H1 (cell line): ENCODE data around the gene CCDC197. TPM values are rescaled to one million over a fixed set of nuclear protein-coding genes. Genes with fewer than 3 reads are reported as not detected.

Experiments used
- CTCF ChIA-PET: fragments of 300-600 bp; sonication (Branson Sonifier 250); formaldehyde crosslinking; loops from one replicate; lab custom pipeline; 2021; ENCODE audit not compliant: partially characterized antibody; lab: Charles Lee
- POLR2A ChIA-PET: fragments of 300-600 bp; sonication (Branson Sonifier 250); formaldehyde crosslinking; loops from one replicate; lab custom pipeline; 2021; ENCODE audit warnings: inconsistent platforms; ENCODE audit not compliant: partially characterized antibody; lab: Charles Lee
- DNase-seq, 2 experiments: peaks; one replicate each; pipeline versions ENCODE4 v3.0.0 to v3.0.0-alpha.2; 2010 to 2022; ENCODE audit warnings: low spot score in 2 of 2, low read depth in 1 of 2, mixed read lengths in 1 of 2
- FAIRE-seq: peaks from 2 replicates; lab custom pipeline; 2011; peaks lifted over from hg19 to GRCh38; lab: Jason Lieb, UNC
- H2AFZ ChIP-seq: 2 replicates; pipeline ENCODE4 v1.8.1; 2012; ENCODE audit warnings: low read length, inconsistent platforms
- H2AK5ac ChIP-seq: 2 replicates; pipeline ENCODE4 v1.6.1; 2013; ENCODE audit warnings: low read depth, low read length
- H2BK120ac ChIP-seq: replicated peaks from 2 replicates; pipeline ENCODE3; 2013; ENCODE audit warnings: low read depth, low read length, inconsistent platforms
- H2BK12ac ChIP-seq: 2 replicates; pipeline ENCODE4 v1.6.1; 2013; ENCODE audit warnings: low read depth, low read length
- H2BK15ac ChIP-seq: 2 replicates; pipeline ENCODE4 v1.6.1; 2013; ENCODE audit warnings: low read length
- H2BK20ac ChIP-seq: 2 replicates; pipeline ENCODE4 v1.6.1; 2013; ENCODE audit warnings: low read length
- H2BK5ac ChIP-seq: 2 replicates; pipeline ENCODE4 v1.6.1; 2013; ENCODE audit warnings: low read depth, low read length
- H3K14ac ChIP-seq: 2 replicates; pipeline ENCODE4 v1.6.1; 2013; ENCODE audit warnings: inconsistent platforms; ENCODE audit not compliant: insufficient read length
- H3K18ac ChIP-seq: 2 replicates; pipeline ENCODE4 v1.6.1; 2013; ENCODE audit warnings: low read length; ENCODE audit errors: extremely low read depth
- H3K23ac ChIP-seq: 2 replicates; pipeline ENCODE4 v1.6.1; 2013; ENCODE audit warnings: inconsistent platforms; ENCODE audit not compliant: insufficient read length
- H3K23me2 ChIP-seq: 2 replicates; pipeline ENCODE4 v1.6.1; 2013; ENCODE audit warnings: low read depth, low read length
- H3K27ac ChIP-seq: 2 replicates; pipeline ENCODE4 v1.6.1; 2011; ENCODE audit warnings: low read depth, low read length, inconsistent platforms
- H3K27me3 ChIP-seq, 4 experiments: replicated peaks in 1 of 4; 1 replicate in 1 of 4; 2 replicates in 3 of 4; pipeline versions ENCODE4 v1.6.1 to v1.8.1; 2011 to 2013; ENCODE audit warnings: low read length in 3 of 4, mild to moderate bottlenecking in 3 of 4, inconsistent platforms in 2 of 4, mixed read lengths in 2 of 4, moderate library complexity in 1 of 4; ENCODE audit not compliant: control insufficient read depth in 3 of 4, insufficient read depth in 3 of 4; ENCODE audit errors: extremely low read depth in 1 of 4
- H3K36me3 ChIP-seq, 4 experiments: 2 replicates each; pipeline versions ENCODE4 v1.6.1 to v1.8.1; 2011 to 2013; ENCODE audit warnings: mild to moderate bottlenecking in 4 of 4, low read length in 3 of 4, moderate library complexity in 2 of 4, control low read depth in 1 of 4, inconsistent platforms in 1 of 4; ENCODE audit not compliant: insufficient read depth in 4 of 4, control insufficient read depth in 2 of 4
- H3K4ac ChIP-seq: replicated peaks from 2 replicates; pipeline ENCODE3; 2013; ENCODE audit warnings: low read length, low read depth, mixed read lengths, inconsistent platforms; ENCODE audit not compliant: insufficient read length
- H3K4me1 ChIP-seq, 4 experiments: replicated peaks in 1 of 4; 1 replicate in 1 of 4; 2 replicates in 3 of 4; pipeline versions ENCODE4 v1.6.1 to v1.8.1; 2011 to 2013; ENCODE audit warnings: low read length in 3 of 4, inconsistent platforms in 2 of 4, mixed read lengths in 1 of 4; ENCODE audit not compliant: insufficient read depth in 4 of 4, control insufficient read depth in 3 of 4
- H3K4me2 ChIP-seq, 2 experiments: 2 replicates each; pipeline versions ENCODE4 v1.6.1 to v1.8.1; 2011 to 2013; ENCODE audit warnings: low read depth in 2 of 2, low read length in 2 of 2, control low read depth in 1 of 2, inconsistent platforms in 1 of 2, mild to moderate bottlenecking in 1 of 2; ENCODE audit not compliant: insufficient read depth in 1 of 2
- H3K4me3 ChIP-seq, 4 experiments: fragments of 200-600, 300-600 bp in 1 of 4; sonication (generic), shearing (Covaris generic), sonication (Bioruptor Twin) in 1 of 4; 2 replicates each; pipeline versions ENCODE4 v1.5.1 to v1.8.1; 2011 to 2016; ENCODE audit warnings: low read length in 4 of 4, low read depth in 3 of 4, control low read depth in 2 of 4, inconsistent platforms in 2 of 4, mild to moderate bottlenecking in 2 of 4, mixed read lengths in 1 of 4, moderate library complexity in 1 of 4; ENCODE audit not compliant: insufficient read depth in 2 of 4; ENCODE audit errors: extremely low read depth in 1 of 4
- H3K56ac ChIP-seq: replicated peaks from 2 replicates; pipeline ENCODE3; 2013; ENCODE audit warnings: low read depth, mild to moderate bottlenecking, mixed read lengths, low read length, inconsistent platforms; ENCODE audit not compliant: insufficient read length
- H3K79me1 ChIP-seq: 2 replicates; pipeline ENCODE4 v1.6.1; 2013; ENCODE audit warnings: low read depth, low read length, control low read depth
- H3K79me2 ChIP-seq, 2 experiments: 2 replicates each; pipeline versions ENCODE4 v1.6.1 to v1.8.1; 2012 to 2013; ENCODE audit warnings: low read length in 2 of 2, mild to moderate bottlenecking in 2 of 2, inconsistent platforms in 1 of 2; ENCODE audit not compliant: insufficient read depth in 2 of 2, control insufficient read depth in 1 of 2
- H3K9ac ChIP-seq, 4 experiments: replicated peaks in 1 of 4; 1 replicate in 1 of 4; 2 replicates in 3 of 4; pipeline versions ENCODE4 v1.6.1 to v1.8.1; 2011 to 2013; ENCODE audit warnings: low read depth in 3 of 4, low read length in 3 of 4, control low read depth in 2 of 4, mild to moderate bottlenecking in 2 of 4, moderate library complexity in 2 of 4, inconsistent platforms in 1 of 4; ENCODE audit errors: extremely low read depth in 1 of 4
- H3K9me3 ChIP-seq, 2 experiments: 2 replicates each; pipeline versions ENCODE4 v1.6.1 to v1.8.1; 2012 to 2013; ENCODE audit warnings: mild to moderate bottlenecking in 2 of 2, moderate library complexity in 2 of 2, control low read depth in 1 of 2, inconsistent platforms in 1 of 2, low read depth in 1 of 2, low read length in 1 of 2, mixed read lengths in 1 of 2; ENCODE audit not compliant: insufficient read depth in 2 of 2
- H4K20me1 ChIP-seq, 2 experiments: replicated peaks in 1 of 2; 2 replicates each; pipeline versions ENCODE3 to v1.8.1; 2011 to 2013; ENCODE audit warnings: inconsistent platforms in 2 of 2, low read length in 2 of 2, mild to moderate bottlenecking in 1 of 2; ENCODE audit not compliant: insufficient read depth in 2 of 2, control insufficient read depth in 1 of 2
- H4K5ac ChIP-seq: 2 replicates; pipeline ENCODE4 v1.6.1; 2013; ENCODE audit warnings: low read length, low read depth, mixed read lengths, inconsistent platforms; ENCODE audit not compliant: insufficient read length
- H4K8ac ChIP-seq: 2 replicates; pipeline ENCODE4 v1.8.0; 2013; ENCODE audit warnings: mild to moderate bottlenecking, moderate library complexity, low read length, inconsistent platforms; ENCODE audit not compliant: insufficient read depth; ENCODE audit errors: extremely low read depth
- H4K91ac ChIP-seq: replicated peaks from 2 replicates; pipeline ENCODE3; 2013; ENCODE audit warnings: low read length, mixed read lengths, inconsistent platforms; ENCODE audit not compliant: insufficient read length
- ASH2L ChIP-seq: fragments of 200-600, 300-600 bp; sonication (generic); IDR thresholded peaks from one replicate; pipeline ENCODE4 v1.7.1; 2017; ENCODE audit warnings: low read length
- BACH1 ChIP-seq: IDR thresholded peaks from 2 replicates; pipeline ENCODE4 v1.6.1; 2012; ENCODE audit warnings: low read length, improper control_type of control experiment
- CTBP2 ChIP-seq: IDR thresholded peaks from 2 replicates; pipeline ENCODE4 v1.7.0; 2011; ENCODE audit warnings: borderline replicate concordance, mild to moderate bottlenecking, moderate library complexity, mixed read lengths, low read length; ENCODE audit not compliant: insufficient read depth, insufficient read length
- E2F6 ChIP-seq: IDR thresholded peaks from 2 replicates; pipeline ENCODE4 v1.6.1; 2012; ENCODE audit warnings: inconsistent platforms
- EP300 ChIP-seq, 2 experiments: IDR thresholded peaks; 1 replicate in 1 of 2; 2 replicates in 1 of 2; pipeline ENCODE4 v1.6.1; 2011 to 2012; ENCODE audit warnings: low read depth in 2 of 2, low read length in 2 of 2, mild to moderate bottlenecking in 2 of 2, borderline replicate concordance in 1 of 2, inconsistent platforms in 1 of 2, moderate library complexity in 1 of 2
- EZH2 ChIP-seq: fragments of 200-600 bp; sonication (generic); IDR thresholded peaks from 2 replicates; pipeline ENCODE4 v1.7.1; 2012; ENCODE audit warnings: low read depth, mild to moderate bottlenecking, moderate library complexity, low read length, inconsistent platforms; ENCODE audit not compliant: severe bottlenecking
- KDM4A ChIP-seq: IDR thresholded peaks from one replicate; pipeline ENCODE4 v1.7.1; 2012; ENCODE audit warnings: low read depth, mild to moderate bottlenecking, moderate library complexity, low read length, inconsistent platforms; ENCODE audit not compliant: severe bottlenecking
- SIRT6 ChIP-seq: IDR thresholded peaks from one replicate; pipeline ENCODE4 v1.7.1; 2012; ENCODE audit warnings: low read length, inconsistent platforms
- SRF ChIP-seq: IDR thresholded peaks from 2 replicates; pipeline ENCODE4 v1.6.1; 2011; ENCODE audit warnings: mild to moderate bottlenecking, low read depth, low read length, moderate library complexity
- YY1 ChIP-seq: IDR thresholded peaks from 2 replicates; pipeline ENCODE4 v1.6.1; 2011; ENCODE audit warnings: low read depth, mild to moderate bottlenecking, low read length
- WGBS, 2 experiments: shearing (Covaris generic) in 1 of 2; methylation state at CpG; one replicate each; pipeline versions ENCODE4 v1.1.6 to v1.1.7; 2013 to 2015; ENCODE audit warnings: low lambda C conversion rate in 2 of 2, mixed read lengths in 2 of 2, inconsistent platforms in 1 of 2, low coverage in 1 of 2, missing lambda C conversion rate in 1 of 2; ENCODE audit not compliant: insufficient replicate concordance in 2 of 2, insufficient coverage in 1 of 2, insufficient read length in 1 of 2; ENCODE audit errors: extremely low coverage in 1 of 2, missing lambda C conversion rate in 1 of 2; 5-methylcytosine and 5-hydroxymethylcytosine counted together
- polyA plus RNA-seq, 7 experiments: library from polyadenylated mRNA; depleted of rRNA in 3 of 7; stranded (reverse) in 5 of 7; unstranded in 2 of 7; fragments of >200 nt in 5 of 7; fragments of 200-250 nt in 2 of 7; gene quantifications; 1 replicate in 5 of 7; 2 replicates in 1 of 7; 4 replicates in 1 of 7; pipeline versions ENCODE4 v1.2.1 to v1.2.3, GENCODE V29; 2011 to 2013; ENCODE audit warnings: missing spikeins in 2 of 7, mixed read lengths in 2 of 7
- total RNA-seq: library from RNA; stranded (reverse); fragmentation: NEBNext Ultra II Directional; extraction: Animal tissue kit (Norgen Biotek cat#: 25700); gene quantifications from 2 replicates; pipeline ENCODE4 v1.2.1, GENCODE V29; 2021

The CCDC197 gene
- total and polyA plus RNA-seq, 2 of the 8 experiments (the other 6 are each of a cell fraction or from before 2014, with no cell fraction given), result not detected

- Histone ChIP-seq H2BK5ac (no peak overlapping the region), H3K4ac (no peak overlapping the region), H3K56ac (no peak overlapping the region), H3K27ac (no peak overlapping the region), H3K79me2 (no peaks in the 10 kb centered on the region), H3K27me3 (0 out of 7 replicates have a peak, but pooled peaks cover 0 to 2% (median 0%) of the 10 kb centered on the region in 4 experiments), H3K79me1 (no peaks in the 10 kb centered on the region; the same call in 1 of the 2 replicates), H2AFZ (no peak overlapping the region), H3K14ac (no peak overlapping the region), H2BK20ac (no peak overlapping the region), H3K23me2 (no peaks in the 10 kb centered on the region), H3K4me3 (no peak overlapping the region), H2BK15ac (no peak overlapping the region), H2AK5ac (no peak overlapping the region), H3K36me3 (no peaks in the 10 kb centered on the region), H4K20me1 (no peaks in the 10 kb centered on the region), H3K23ac (no peak overlapping the region), H3K4me1 (peaks cover 0 to 6% (median 2%) of the 10 kb centered on the region in 4 experiments; a peak in 3 of 7 replicates), H3K4me2 (no peak overlapping the region), H3K9ac (no peak overlapping the region; a peak in 1 of 7 replicates), H3K9me3 (no peaks in the 10 kb centered on the region), H2BK12ac (no peak overlapping the region), H3K18ac (no peak overlapping the region), H2BK120ac (no peak overlapping the region), H4K5ac (no peak overlapping the region), H4K8ac (no peak overlapping the region; the same call in 1 of the 2 replicates), H4K91ac (no peak overlapping the region)
- POLR2A ChIA-PET, result interaction anchor here (2.7 kb wide), 1 partner anchor 58 kb away, joined by 8 read pairs; no protein-coding TSS in a partner anchor
- CTCF ChIA-PET, result interaction anchor here (0.6 to 20.5 kb wide), 16 partner anchors 6 to 201 kb away, joined by 3 to 484 read pairs (median 4); no protein-coding TSS in a partner anchor
- no peak for FAIRE-seq
- WGBS, 2 experiments, result 90% methylated on average over 17 of the region's 17 CpGs; no CpG with 5 or more reads in 1 of the 2 experiments
- DNase-seq, result no peak
- TF ChIP-seq ASH2L, result no peak
- TF ChIP-seq KDM4A, result no peak
- TF ChIP-seq CTBP2, result no peak
- TF ChIP-seq SRF, result no peak
- no peak for TF ChIP-seq EP300 (IDR thresholded peaks at IDR 0.05; ENCODE audit: borderline replicate concordance in 1 of 2, low read depth in 2 of 2, low read length in 2 of 2)
- no peak for TF ChIP-seq E2F6
- no peak for TF ChIP-seq SIRT6
- TF ChIP-seq BACH1, result no peak
- TF ChIP-seq YY1, result no peak
- no peak for TF ChIP-seq EZH2
Measured at GRCh38 chr14:93997916-93998870, 1.1 kb downstream of the CCDC197 start.
